Stimulated activated naive B cell treated with anti-CD40 and anti-IgM and Interleukin-4, amounts not matched to agents 10 μg/mL and 1 μg/mL and 100 μg/mL, for 72 hours (primary cell): ENCODE data around the gene C2CD4D.

ENCODE experiments used
- ATAC-seq, 2 donors: fragments of 150-1000 bp; cut with Tn5 transposase; replicated peaks; 2 replicates each; pipeline ENCODE4 v1.10.0; 2021; ENCODE audit warnings: moderate library complexity in 1 of 2
- DNase-seq: peaks from one replicate; pipeline ENCODE4 v3.0.0; 2021
- H3K27ac Mint-ChIP-seq: one replicate; pipeline ENCODE4 v1.8.0; 2022; ENCODE audit warnings: mild to moderate bottlenecking, mixed read lengths
- H3K27me3 Mint-ChIP-seq, 2 donors: one replicate each; pipeline ENCODE4 v1.8.0; 2022; ENCODE audit warnings: mixed read lengths in 2 of 2
- H3K36me3 Mint-ChIP-seq, 2 donors: one replicate each; pipeline ENCODE4 v1.8.0; 2022; ENCODE audit warnings: mixed read lengths in 2 of 2, mild to moderate bottlenecking in 1 of 2
- H3K4me1 Mint-ChIP-seq, 2 donors: one replicate each; pipeline ENCODE4 v1.8.0; 2022; ENCODE audit warnings: mixed read lengths in 2 of 2, mild to moderate bottlenecking in 1 of 2
- H3K4me3 Mint-ChIP-seq, 2 donors: one replicate each; pipeline ENCODE4 v1.8.0; 2022; ENCODE audit warnings: mild to moderate bottlenecking in 2 of 2, mixed read lengths in 2 of 2, moderate library complexity in 1 of 2
- H3K9me3 Mint-ChIP-seq, 2 donors: one replicate each; pipeline ENCODE4 v1.8.0; 2022; ENCODE audit warnings: mixed read lengths in 2 of 2, mild to moderate bottlenecking in 1 of 2

The C2CD4D gene

DNA sequence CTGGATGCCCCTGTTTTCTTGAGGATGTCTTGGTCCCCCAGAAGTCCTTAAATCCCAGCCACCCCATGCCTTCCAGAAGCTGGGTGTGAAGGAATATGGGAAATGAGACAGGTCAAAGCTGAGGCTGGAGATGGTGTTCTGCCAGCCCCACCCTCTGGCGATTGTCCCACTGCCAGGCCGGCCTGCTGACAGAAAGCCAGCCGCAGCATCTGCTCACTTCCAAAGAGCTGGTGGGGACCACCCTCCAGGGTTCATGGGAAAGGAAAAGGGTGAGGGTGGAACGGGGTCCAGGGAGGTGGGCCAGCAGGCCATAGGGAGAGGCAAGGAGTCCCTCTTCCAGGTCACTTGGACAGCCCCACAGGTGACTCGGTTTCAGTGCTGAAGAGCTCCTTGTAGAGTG lies 32.5 kb downstream of the C2CD4D start:
- Mint-ChIP-seq H3K4me1 (peaks cover 16 to 20% of the 10 kb centered on the region in 2 donors), H3K9me3 (no peaks in the 10 kb centered on the region), H3K27ac (no peak overlapping the region), H3K27me3 (no peaks in the 10 kb centered on the region), H3K36me3 (no peaks in the 10 kb centered on the region), H3K4me3 (no peak overlapping the region)
- ATAC-seq = no peak
- DNase-seq = no peak

GRCh38 chr1:151806170-151806569 lies 33.5 kb downstream of the C2CD4D start:
- Mint-ChIP-seq H3K36me3 (no peaks in the 10 kb centered on the region), H3K4me3 (no peak overlapping the region), H3K27ac (no peak overlapping the region), H3K27me3 (no peaks in the 10 kb centered on the region), H3K4me1 (peaks cover 16 to 20% of the 10 kb centered on the region in 2 donors), H3K9me3 (no peaks in the 10 kb centered on the region)
- ATAC-seq (no peak), DNase-seq (no peak)

DNA sequence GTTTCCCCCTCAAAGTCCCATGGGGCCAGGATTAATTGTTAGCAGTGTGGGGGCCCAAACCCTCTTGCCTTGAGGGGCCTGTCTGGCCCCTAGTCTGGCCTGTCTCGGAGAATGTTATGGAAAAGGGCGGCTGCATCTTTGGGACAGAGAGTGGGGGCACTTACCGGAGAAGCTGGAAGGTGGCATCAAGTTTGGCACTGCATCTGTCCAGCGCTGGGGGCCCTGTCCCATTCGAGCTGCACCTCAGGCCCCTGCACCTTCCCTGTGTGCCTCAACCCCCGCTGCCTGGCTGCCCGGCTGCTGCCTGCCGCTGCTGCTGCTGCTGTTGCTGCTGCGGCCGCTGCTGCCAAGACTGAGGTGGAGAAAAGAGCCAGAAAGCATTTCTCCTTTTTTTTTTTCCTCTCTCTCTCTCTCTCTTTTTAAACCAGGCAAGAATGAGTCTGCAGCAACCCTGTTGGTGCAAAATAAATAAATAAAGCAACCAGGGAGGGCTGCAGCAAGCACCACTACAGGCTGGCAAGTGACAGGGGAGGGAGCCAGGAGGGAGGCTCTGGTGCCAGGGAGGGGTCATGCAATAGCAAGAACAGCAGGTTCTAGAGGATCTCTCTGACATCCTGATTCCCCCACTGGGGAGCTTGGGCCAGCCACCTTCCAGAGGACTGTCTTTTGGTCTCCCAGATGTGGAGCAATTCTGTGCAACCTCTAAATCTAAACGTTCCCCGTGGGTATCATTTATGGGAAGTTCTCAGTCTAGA lies 34.4 kb downstream of the C2CD4D start, which contains the start of gene LINGO4:
Gene LINGO4 (minus strand): TSS at position 354 of the 755 bp plus-strand sequence. CDS start 2,715 bp downstream, outside the sequence.
- Mint-ChIP-seq H3K27me3 (peaks cover 6 to 7% of the 10 kb centered on the region in 2 donors), H3K36me3 (no peaks in the 10 kb centered on the region), H3K4me3 (no peak within 1 kb of the TSS), H3K9me3 (no peaks in the 10 kb centered on the region), H3K4me1 (peaks cover 19 to 25% of the 10 kb centered on the region in 2 donors), H3K27ac (no peak within 1 kb of the TSS)
- ATAC-seq (no peak), DNase-seq (no peak)

DNA sequence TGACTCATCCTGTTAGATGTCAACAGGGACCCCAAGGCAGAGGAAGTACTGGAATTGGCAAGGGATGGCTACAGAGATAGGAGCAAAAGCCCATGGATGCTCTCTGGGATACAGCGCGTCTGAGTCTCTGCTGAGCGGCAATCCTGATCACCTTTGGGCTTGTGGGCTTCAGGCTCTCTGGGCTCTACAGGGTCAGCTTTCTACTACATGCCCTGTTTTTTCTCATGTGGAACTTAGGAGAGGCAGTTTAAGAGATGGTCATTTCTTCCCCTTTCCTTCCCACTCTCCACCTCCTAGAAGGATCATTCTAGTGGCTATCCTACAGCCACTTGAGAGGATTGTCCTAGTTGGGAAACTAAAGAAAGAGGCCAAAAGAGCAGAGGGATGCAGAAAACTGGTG lies 35.7 kb downstream of the C2CD4D start:
- no peaks in the 10 kb centered on the region for H3K9me3 Mint-ChIP-seq
- peaks cover 19 to 25% of the 10 kb centered on the region in 2 donors for H3K4me1 Mint-ChIP-seq
- no peak overlapping the region for H3K27ac Mint-ChIP-seq
- no peak overlapping the region for H3K4me3 Mint-ChIP-seq
- peaks cover 1 to 5% of the 10 kb centered on the region in 2 donors for H3K36me3 Mint-ChIP-seq
- ATAC-seq (no peak), DNase-seq (no peak)
- peaks cover 16 to 17% of the 10 kb centered on the region in 2 donors for H3K27me3 Mint-ChIP-seq

- ATAC-seq (no peak), DNase-seq (no peak)
- Mint-ChIP-seq H3K27me3 (peaks cover 17 to 21% of the 10 kb centered on the region in 2 donors), H3K4me1 (peaks cover 23 to 25% of the 10 kb centered on the region in 2 donors), H3K36me3 (peaks cover 2 to 5% of the 10 kb centered on the region in 2 donors), H3K27ac (no peak overlapping the region), H3K9me3 (no peaks in the 10 kb centered on the region), H3K4me3 (no peak overlapping the region)
These were observed 36.5 kb downstream of the C2CD4D start for GRCh38 chr1:151803164-151803563.

GRCh38 chr1:151802372-151802771 lies 37.2 kb downstream of the C2CD4D start:
- Mint-ChIP-seq H3K27me3 (peaks cover 17 to 21% of the 10 kb centered on the region in 2 donors), H3K4me3 (no peak overlapping the region), H3K9me3 (no peaks in the 10 kb centered on the region), H3K27ac (no peak overlapping the region), H3K36me3 (peaks cover 2 to 5% of the 10 kb centered on the region in 2 donors), H3K4me1 (peaks cover 17 to 19% of the 10 kb centered on the region in 2 donors)
- DNase-seq (no peak), ATAC-seq (no peak)

- H3K27ac Mint-ChIP-seq = no peak overlapping the region
- H3K4me3 Mint-ChIP-seq = no peak overlapping the region
- H3K27me3 Mint-ChIP-seq = peaks cover 17 to 21% of the 10 kb centered on the region in 2 donors
- H3K36me3 Mint-ChIP-seq = peaks cover 2 to 5% of the 10 kb centered on the region in 2 donors
- H3K9me3 Mint-ChIP-seq = no peaks in the 10 kb centered on the region
- ATAC-seq (no peak), DNase-seq (no peak)
- peaks cover 17 to 19% of the 10 kb centered on the region in 2 donors for H3K4me1 Mint-ChIP-seq
These were observed 37.8 kb downstream of the C2CD4D start for GRCh38 chr1:151801846-151802245.

DNA sequence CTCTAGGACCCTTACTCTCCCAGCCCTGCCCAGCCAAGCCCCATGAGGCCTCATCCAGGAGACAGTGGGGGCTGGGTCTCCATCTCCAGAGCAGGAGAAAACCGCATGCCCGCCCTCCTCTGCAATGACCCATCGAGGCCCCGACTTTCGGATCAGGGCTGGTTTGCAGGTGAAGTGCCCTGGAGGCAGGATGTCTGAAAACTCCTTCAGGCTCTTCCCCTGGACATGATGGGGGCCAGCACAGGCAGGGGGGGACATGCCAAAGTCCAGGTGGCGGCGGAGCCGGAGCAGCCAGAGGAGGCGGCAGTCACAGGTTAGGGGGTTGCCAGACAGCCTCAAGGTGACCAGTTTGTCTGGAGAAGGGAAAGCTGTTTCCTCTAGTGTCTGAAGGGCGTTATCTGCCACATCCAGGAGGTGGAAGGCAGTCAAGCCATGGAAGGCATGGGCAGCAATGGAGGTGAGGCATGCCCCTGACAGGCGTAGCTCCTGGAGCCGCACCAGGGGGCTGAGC lies 38.3 kb downstream of the C2CD4D start:
- ATAC-seq (no peak), DNase-seq (no peak)
- no peak overlapping the region for H3K4me3 Mint-ChIP-seq
- no peak overlapping the region for H3K27ac Mint-ChIP-seq
- H3K4me1 Mint-ChIP-seq = peaks cover 17 to 19% of the 10 kb centered on the region in 2 donors
- H3K9me3 Mint-ChIP-seq = no peaks in the 10 kb centered on the region
- H3K27me3 Mint-ChIP-seq = peaks cover 17 to 21% of the 10 kb centered on the region in 2 donors
- H3K36me3 Mint-ChIP-seq = peaks cover 2 to 5% of the 10 kb centered on the region in 2 donors

GRCh38 chr1:151800830-151801229 lies 38.8 kb downstream of the C2CD4D start:
- Mint-ChIP-seq H3K4me1 (peaks cover 17 to 19% of the 10 kb centered on the region in 2 donors), H3K9me3 (no peaks in the 10 kb centered on the region), H3K27me3 (peaks cover 17 to 21% of the 10 kb centered on the region in 2 donors), H3K27ac (no peak overlapping the region), H3K4me3 (no peak overlapping the region), H3K36me3 (peaks cover 2 to 5% of the 10 kb centered on the region in 2 donors)
- DNase-seq = no peak
- no peak for ATAC-seq

DNA sequence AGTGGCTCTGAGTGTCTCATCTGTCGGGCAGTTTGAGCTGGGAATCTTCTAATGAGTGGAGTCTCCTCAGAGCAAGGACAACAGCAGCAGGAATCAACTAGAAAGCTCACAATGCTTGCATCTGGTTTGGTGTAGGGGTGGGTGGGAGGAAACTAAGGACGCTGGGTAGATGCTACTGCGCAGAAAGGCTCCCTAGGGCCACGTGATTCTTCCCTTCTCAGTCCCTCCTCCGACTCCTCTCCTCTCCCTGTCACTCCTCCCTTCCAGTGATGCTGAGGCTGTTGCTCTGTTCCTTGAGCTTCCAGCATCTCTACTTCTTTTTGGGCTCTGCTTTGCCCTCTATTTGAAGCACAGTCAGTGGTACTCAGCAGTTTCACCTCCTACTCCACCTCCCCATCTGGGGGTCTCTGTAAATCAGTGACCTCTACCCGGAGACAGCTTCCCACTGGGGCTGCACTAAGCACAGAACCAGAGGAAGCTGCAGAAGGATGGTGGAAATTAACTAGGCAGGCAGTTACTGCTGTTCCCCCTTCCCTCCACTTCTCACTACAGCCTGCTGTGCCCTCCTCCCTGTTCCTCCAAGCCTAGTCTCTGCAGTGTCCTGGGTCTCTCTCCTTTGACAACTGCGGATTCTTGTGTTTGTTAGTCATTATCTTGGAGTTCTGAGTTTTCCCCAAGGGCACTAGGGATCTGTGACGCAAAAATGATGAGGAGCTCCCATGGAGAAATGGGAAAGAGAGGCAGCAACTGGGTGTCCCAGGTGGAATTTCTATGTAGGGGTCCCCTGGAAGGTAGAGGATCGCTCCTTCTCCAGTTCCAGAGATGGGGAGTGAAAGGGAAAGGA lies 40.2 kb downstream of the C2CD4D start:
- Mint-ChIP-seq H3K36me3 (peaks cover 2 to 5% of the 10 kb centered on the region in 2 donors), H3K4me3 (no peak overlapping the region), H3K27ac (no peak overlapping the region), H3K4me1 (peaks cover 13 to 15% of the 10 kb centered on the region in 2 donors), H3K27me3 (peaks cover 17 to 21% of the 10 kb centered on the region in 2 donors), H3K9me3 (no peaks in the 10 kb centered on the region)
- ATAC-seq = no peak
- DNase-seq = no peak

- Mint-ChIP-seq H3K4me3 (no peak overlapping the region), H3K36me3 (peaks cover 2 to 5% of the 10 kb centered on the region in 2 donors)
- no peak for ATAC-seq
These were observed 41.0 kb downstream of the C2CD4D start for GRCh38 chr1:151798571-151798970.

GRCh38 chr1:151790940-151791651 lies 48.5 kb downstream of the C2CD4D start:
- peak overlapping the region; percentile 84 for H3K27ac Mint-ChIP-seq
- no peak for DNase-seq
- H3K36me3 Mint-ChIP-seq = no peaks in the 10 kb centered on the region
- H3K4me1 Mint-ChIP-seq = peaks cover 5 to 16% of the 10 kb centered on the region in 2 donors
- no peaks in the 10 kb centered on the region for H3K9me3 Mint-ChIP-seq
- peak; percentile 4 to 6 for ATAC-seq
- no peaks in the 10 kb centered on the region for H3K27me3 Mint-ChIP-seq
- H3K4me3 Mint-ChIP-seq = peak overlapping the region; percentile 88

More at GRCh38 chr1:151798571-151798970, 41.0 kb downstream of the C2CD4D start:
- peaks cover 17 to 21% of the 10 kb centered on the region in 2 donors for H3K27me3 Mint-ChIP-seq
- H3K27ac Mint-ChIP-seq = no peak overlapping the region
- DNase-seq = no peak
- peaks cover 5 to 9% of the 10 kb centered on the region in 2 donors for H3K4me1 Mint-ChIP-seq
- H3K9me3 Mint-ChIP-seq = no peaks in the 10 kb centered on the region

DNA sequence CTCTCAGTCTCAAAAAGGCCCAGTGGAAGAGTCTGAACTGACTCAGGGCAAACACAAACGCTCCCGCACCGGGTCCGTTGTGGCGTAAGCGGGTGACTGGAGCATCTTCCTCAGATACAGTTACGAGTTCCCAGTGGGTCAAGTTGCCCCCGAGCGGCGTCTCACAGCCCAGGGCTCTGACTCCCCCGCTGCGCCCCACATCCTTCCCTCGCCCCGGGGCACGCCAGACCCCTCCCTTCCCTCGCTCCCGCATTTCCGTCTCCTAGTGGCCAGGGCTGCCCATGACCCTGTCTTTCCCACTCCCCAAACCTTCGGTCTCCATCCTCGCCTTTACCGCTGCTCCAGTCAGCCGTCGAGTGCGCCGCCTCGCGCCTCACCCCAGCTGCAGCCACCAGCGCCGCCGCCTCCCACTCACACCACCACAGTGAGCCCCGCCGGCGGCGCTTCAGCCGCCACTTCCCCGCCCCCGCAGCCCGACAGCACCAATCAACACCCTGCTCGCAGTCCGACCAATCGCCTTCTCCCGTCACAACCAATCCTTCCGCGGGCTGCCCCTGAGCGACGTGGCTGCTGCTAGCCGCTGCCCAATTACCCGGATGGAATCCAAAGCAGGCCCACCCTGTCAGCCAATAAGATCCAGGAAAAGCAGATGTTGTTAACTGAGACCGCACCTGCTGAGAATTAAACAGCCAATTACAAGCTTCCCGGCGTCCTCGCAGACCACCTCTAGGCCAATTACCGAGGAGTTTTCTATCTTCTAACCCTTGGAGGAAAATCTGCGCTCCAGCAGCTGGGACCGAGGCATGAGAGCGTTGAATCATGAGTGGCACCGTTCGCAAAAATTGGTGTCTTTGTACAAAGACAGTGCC lies 49.3 kb downstream of the C2CD4D start, which contains the start of gene TDRKH:
Gene TDRKH (minus strand): TSS at position 430 of the 869 bp plus-strand sequence. CDS start 7,478 bp downstream, outside the sequence.
- peak; percentile 96 to 98 for ATAC-seq

More for the DNA sequence above, 49.3 kb downstream of the C2CD4D start, which contains the start of gene TDRKH:
- Mint-ChIP-seq H3K4me3 (peak within 1 kb of the TSS; percentile 88), H3K27me3 (no peaks in the 10 kb centered on the region), H3K9me3 (no peaks in the 10 kb centered on the region), H3K27ac (peak within 1 kb of the TSS; percentile 84), H3K4me1 (peaks cover 5 to 16% of the 10 kb centered on the region in 2 donors), H3K36me3 (no peaks in the 10 kb centered on the region)
- peak; percentile 99 for DNase-seq
